ENCODE measurements around the gene DXO. TPM values are rescaled to one million over a fixed set of nuclear protein-coding genes. Genes with fewer than 3 reads are reported as not detected.

DXO gene
- total RNA-seq, 1 experiment from 2014 or later: 16.4 TPM

DNA sequence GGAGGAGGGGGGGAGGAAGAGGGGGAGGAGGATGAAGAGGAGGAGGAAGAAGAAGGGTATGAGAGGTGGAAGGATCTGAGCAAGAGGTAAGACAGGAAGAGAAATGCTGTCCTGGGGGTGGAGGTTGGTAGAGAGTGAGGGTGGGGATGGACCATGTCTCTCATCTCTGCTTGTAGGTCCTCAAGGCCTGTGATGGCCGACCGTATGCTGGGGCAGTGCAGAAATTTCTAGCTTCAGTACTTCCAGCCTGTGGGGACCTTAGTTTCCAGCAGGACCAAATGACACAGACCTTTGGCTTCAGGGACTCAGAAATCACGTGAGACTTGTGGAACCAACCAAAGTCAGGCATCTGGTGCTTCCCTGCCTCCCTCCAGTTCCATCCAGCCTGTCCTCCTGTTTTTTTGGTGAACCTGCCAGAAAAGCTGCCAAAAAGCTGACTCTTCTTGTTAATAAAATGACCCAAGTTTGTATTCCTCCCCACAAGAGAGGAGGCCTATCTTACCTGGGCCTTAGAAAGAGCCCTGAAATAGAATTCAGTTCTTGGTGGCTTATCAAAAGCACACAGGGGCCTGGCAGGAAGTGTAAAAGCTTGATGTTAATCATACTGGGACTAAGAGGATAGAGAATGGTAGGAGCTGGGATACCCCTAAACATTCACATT lies 7.4 kb upstream of the DXO start:
- CTCF ChIA-PET: no interaction called here
- intact Hi-C loops (cut with micrococcal nuclease): no loop called here
- DNase-seq (ENCODE audit: low read depth, low spot score) (no peak), ATAC-seq (no peak)
- H3K9ac ChIP-seq (ENCODE audit: low read length): no peak overlapping the region
- no TSS peak for BruUV-seq (replicated peaks)
- no peaks in the 10 kb centered on the region for H3K36me3 ChIP-seq (ENCODE audit: control insufficient read depth in 1 of 2, insufficient read depth in 2 of 2, low read length in 2 of 2)
- H3K79me2 ChIP-seq (ENCODE audit: insufficient read depth, low read length): no peaks in the 10 kb centered on the region
- TF ChIP-seq POLR2A (IDR thresholded peaks at IDR 0.05; ENCODE audit: borderline replicate concordance, extremely low read depth, insufficient read depth, insufficient read length) (no peak), EZH2 (IDR thresholded peaks at IDR 0.05) (no peak), SIN3A (IDR thresholded peaks at IDR 0.05; ENCODE audit: low read depth) (no peak), TCF7L2 (IDR thresholded peaks at IDR 0.05; ENCODE audit: borderline replicate concordance, extremely low read depth, insufficient read depth, insufficient read length) (no peak), JUND (IDR thresholded peaks at IDR 0.05) (no peak), REST (IDR thresholded peaks at IDR 0.05; ENCODE audit: low read depth) (no peak), MAX (IDR thresholded peaks at IDR 0.05) (no peak), CBX3 (IDR thresholded peaks at IDR 0.05; ENCODE audit: low read depth) (no peak), ZNF274 (IDR thresholded peaks at IDR 0.05; ENCODE audit: low read depth, low read length) (no peak), SP1 (IDR thresholded peaks at IDR 0.05; ENCODE audit: low read depth) (no peak)
- TF ChIP-seq, protein P1, sequence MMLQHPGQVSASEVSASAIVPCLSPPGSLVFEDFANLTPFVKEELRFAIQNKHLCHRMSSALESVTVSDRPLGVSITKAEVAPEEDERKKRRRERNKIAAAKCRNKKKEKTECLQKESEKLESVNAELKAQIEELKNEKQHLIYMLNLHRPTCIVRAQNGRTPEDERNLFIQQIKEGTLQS (IDR thresholded peaks at IDR 0.05): no peak
- TF ChIP-seq, protein P2, sequence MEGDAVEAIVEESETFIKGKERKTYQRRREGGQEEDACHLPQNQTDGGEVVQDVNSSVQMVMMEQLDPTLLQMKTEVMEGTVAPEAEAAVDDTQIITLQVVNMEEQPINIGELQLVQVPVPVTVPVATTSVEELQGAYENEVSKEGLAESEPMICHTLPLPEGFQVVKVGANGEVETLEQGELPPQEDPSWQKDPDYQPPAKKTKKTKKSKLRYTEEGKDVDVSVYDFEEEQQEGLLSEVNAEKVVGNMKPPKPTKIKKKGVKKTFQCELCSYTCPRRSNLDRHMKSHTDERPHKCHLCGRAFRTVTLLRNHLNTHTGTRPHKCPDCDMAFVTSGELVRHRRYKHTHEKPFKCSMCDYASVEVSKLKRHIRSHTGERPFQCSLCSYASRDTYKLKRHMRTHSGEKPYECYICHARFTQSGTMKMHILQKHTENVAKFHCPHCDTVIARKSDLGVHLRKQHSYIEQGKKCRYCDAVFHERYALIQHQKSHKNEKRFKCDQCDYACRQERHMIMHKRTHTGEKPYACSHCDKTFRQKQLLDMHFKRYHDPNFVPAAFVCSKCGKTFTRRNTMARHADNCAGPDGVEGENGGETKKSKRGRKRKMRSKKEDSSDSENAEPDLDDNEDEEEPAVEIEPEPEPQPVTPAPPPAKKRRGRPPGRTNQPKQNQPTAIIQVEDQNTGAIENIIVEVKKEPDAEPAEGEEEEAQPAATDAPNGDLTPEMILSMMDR (IDR thresholded peaks at IDR 0.05 in 2 of 3, conservative IDR thresholded peaks at IDR 0.05 in 1 of 3; ENCODE audit: borderline replicate concordance in 1 of 3, insufficient read depth in 1 of 3, low read depth in 2 of 3, low read length in 2 of 3): no peak
- RAD21 ChIA-PET (ENCODE audit: low non-redundant PET in 1 of 2, low total read pairs in 2 of 2, uncharacterized antibody in 2 of 2, unreplicated experiment in 2 of 2): no interaction called here
- H2AFZ ChIP-seq (ENCODE audit: low read depth, low read length, poor library complexity, severe bottlenecking): no peak overlapping the region
- H3K4me3 ChIP-seq (replicated peaks in 1 of 2; ENCODE audit: low read depth in 1 of 2, low read length in 2 of 2): no peak overlapping the region
- POLR2A ChIA-PET: no interaction called here
- H3K27ac ChIP-seq (ENCODE audit: low read depth, low read length): no peak overlapping the region
- H3K9me2 ChIP-seq (ENCODE audit: insufficient read depth): no peaks in the 10 kb centered on the region
- no peaks in the 10 kb centered on the region for H3K9me3 ChIP-seq (ENCODE audit: control insufficient read depth in 1 of 2, insufficient read depth in 1 of 2, low read depth in 1 of 2, low read length in 2 of 2)
- H3K27me3 ChIP-seq (ENCODE audit: insufficient read depth, low read length): no peaks in the 10 kb centered on the region
- H3K4me1 ChIP-seq (ENCODE audit: control insufficient read depth in 1 of 2, insufficient read depth in 2 of 2, low read length in 2 of 2): no peaks in the 10 kb centered on the region
- H3K4me2 ChIP-seq (ENCODE audit: low read length): no peak overlapping the region
- no peaks in the 10 kb centered on the region for H4K20me1 ChIP-seq (ENCODE audit: insufficient read depth)
